ENCODE data around the gene HBE1. TPM values are rescaled to one million over a fixed set of nuclear protein-coding genes. Genes with fewer than 3 reads are reported as not detected.
"Not testable (repeated sequence)": the region's sequence is repeated elsewhere in the genome, so short reads cannot be mapped to it uniquely, and the experiment has no call there.

The HBE1 gene
- total RNA-seq, 1 experiment from 2014 or later: 32.7 TPM

DNA sequence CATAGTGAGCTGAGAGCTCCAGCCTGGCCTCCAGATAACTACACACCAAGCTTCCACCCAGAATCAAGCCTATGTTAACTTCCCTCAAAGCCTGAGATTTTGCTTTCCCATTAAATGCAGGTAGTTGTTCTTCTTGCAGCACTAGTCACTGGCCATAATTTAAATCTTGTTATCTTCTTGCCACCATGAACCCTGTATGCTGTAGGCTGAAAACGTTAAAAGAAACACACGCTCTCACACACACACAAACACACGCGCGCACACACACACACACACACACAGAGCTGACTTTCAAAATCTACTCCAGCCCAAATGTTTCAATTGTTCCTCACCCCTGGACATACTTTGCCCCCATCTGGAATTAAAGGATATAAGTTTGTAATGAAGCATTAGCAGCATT, 16.3 kb downstream of the HBE1 start:
- DNase-seq (ENCODE audit: low spot score): not testable (repeated sequence)

GRCh38 chr11:5252919-5253265, 16.9 kb downstream of the HBE1 start:
- no peak for DNase-seq (ENCODE audit: low spot score)

DNA sequence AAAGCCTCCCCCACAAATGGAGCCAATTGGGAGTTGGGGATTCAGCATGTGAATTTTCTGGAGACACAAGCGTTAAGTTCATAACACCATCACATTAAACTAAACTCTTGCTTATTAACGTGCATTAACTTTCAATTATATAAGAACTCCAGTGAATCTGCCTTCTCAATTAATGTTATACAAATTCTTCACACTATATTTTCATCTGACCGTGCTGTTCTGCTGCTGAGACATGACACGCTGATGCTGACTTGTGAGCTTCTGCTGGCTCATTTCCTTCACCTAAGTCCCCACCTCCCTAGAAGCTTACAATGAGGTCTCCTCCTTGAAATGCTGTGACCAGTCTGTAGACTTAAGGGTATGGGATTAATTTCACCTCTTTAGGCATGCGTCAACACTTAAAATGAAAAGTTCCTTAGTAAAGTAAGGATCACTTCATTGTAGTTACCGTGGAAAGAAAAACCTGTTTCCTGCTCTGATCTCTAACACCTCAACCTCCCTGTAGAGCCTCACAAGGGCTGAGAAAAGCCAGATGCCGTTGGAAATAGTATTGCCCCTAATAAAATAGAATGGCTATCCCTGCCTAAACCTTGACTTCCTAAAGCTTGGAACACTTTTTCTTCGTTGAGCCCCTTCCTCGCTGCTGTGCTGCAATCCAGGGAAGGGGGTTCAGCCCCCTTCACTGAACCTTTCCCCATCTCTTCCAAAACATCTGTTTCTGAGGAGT, 17.4 kb downstream of the HBE1 start:
- no peak for DNase-seq (ENCODE audit: low spot score)

DNA sequence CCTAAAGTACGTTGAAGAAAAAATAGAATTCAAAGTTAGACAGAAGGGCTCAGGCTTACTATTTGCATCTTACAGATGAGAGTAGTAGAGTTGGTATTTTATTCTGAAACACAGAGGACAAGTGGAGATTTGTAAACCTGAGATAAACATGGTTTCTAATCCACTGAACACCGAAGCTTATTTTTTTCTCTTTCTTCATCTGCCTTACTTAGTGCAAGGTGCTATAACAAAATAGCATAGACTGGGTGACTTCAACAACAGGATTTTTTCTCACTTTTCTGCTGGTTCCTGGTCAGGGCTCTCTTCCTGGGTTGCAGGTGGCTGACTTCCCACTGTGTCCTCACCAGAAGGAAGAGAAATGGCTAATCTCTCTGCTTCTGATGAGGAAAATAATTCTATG, 18.0 kb downstream of the HBE1 start:
- DNase-seq (ENCODE audit: low spot score): no peak

GRCh38 chr11:5250543-5251204, 19.1 kb downstream of the HBE1 start:
- DNase-seq (ENCODE audit: low spot score): no peak

- DNase-seq (ENCODE audit: low spot score): not testable (repeated sequence)
Observed at GRCh38 chr11:5249807-5250396, 19.8 kb downstream of the HBE1 start, which contains the start of gene HBG1. Gene HBG1 (minus strand): TSS chr11:5249857. CDS start chr11:5249804, 53 bp downstream.

GRCh38 chr11:5248498-5248897, 21.2 kb downstream of the HBE1 start:
- DNase-seq (ENCODE audit: low spot score): not testable (repeated sequence)

DNA sequence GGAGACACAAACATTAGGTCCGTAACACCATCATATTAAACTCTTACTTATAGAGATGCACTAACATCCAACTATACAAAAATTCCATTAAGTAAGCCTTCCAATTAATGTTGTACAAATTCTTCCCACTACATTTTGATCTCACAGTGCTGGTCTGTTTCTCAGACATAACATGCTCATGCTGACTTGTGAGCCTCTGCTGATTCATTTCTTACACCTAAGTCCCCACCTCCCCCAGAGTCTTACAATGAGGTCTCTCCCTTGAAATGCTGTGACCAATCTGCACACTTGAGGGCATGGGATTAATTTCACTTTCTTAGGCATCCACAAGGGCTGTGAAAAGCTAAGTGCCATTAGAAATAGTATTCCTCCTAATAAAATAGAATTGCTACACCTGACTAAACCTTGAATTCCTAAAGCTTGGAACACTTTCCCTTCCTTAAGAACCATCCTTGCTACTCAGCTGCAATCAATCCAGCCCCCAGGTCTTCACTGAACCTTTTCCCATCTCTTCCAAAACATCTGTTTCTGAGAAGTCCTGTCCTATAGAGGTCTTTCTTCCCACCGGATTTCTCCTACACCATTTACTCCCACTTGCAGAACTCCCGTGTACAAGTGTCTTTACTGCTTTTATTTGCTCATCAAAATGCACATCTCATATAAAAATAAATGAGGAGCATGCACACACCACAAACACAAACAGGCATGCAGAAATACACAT, 22.1 kb downstream of the HBE1 start:
- DNase-seq (ENCODE audit: low spot score): no peak

DNA sequence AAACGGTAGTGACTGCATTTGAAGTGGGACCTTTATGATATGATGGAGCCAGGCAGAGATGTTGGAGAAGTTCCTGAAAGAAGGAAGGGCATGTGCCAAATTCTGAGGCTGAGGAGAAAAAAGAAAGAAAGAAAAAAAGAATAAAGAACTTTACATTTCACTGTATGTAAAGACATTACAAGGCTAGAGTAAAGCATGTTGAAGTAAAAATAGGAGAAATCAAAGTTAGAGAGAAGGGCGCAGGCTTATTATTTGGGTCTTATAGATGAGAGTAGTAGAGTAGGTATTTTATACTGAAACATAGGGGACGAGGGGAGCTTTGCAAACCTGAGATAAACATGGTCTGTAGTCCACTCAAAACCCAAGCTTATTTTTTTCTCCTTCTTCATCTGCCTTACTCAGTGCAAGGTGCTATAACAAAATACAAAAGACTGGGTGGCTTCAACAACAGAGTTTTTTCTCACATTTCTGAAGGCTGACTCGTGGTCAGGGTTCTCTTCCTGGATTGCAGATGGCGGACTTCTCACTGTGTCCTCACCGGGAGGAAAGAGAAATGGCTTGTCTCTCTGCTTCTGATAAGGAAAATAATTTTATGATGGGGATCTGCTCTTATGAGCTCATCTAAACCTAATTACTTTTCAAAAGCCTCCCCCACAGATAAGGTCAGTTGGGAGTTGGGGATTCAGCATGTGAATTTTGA, 22.8 kb downstream of the HBE1 start:
- DNase-seq (ENCODE audit: low spot score): no peak

DNA sequence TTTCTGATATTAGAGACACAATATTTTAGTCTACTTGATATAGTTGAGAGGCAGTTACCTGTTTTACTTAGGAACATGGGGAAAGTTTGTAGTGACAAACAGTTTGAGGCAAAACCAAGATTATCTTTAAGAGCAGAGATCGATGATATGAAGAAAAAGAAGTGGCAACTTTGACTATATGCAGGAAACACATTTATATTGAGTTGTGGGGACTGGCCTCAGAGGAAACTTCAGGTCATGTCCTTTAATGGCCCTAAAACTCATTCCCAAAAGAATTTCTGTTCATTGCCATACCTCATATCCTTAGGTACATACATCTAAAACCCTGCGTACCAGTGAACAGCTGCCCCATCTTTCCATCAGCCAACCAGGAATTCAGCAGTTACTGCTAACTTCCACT, 24.6 kb downstream of the HBE1 start:
- DNase-seq (ENCODE audit: low spot score): no peak

GRCh38 chr11:5243816-5244180, 25.9 kb downstream of the HBE1 start:
- no peak for DNase-seq (ENCODE audit: low spot score)

GRCh38 chr11:5242933-5243815, 26.6 kb downstream of the HBE1 start:
- no peak for DNase-seq (ENCODE audit: low spot score)

DNA sequence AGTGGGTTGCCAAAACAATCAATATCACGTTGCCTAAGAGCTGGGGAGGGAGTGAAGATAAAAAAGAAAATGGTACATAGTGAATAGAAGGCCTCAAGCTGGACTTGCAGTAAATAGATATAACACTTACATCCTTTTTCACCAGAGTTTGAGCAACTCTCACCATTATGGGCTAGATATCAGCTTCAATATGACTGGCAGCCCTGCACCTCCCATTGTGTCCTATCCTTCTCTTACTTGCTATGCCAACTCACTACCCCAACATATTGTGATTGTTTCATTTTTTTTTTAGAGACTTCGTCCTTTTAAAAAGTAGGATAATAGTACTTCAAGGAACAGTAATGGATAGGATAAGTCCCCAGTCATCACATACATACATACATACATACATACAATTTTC, 27.5 kb downstream of the HBE1 start:
- DNase-seq (ENCODE audit: low spot score): no peak

- no peak for DNase-seq (ENCODE audit: low spot score)
Observed at GRCh38 chr11:5241458-5241857, 28.3 kb downstream of the HBE1 start.

GRCh38 chr11:5240458-5240857, 29.3 kb downstream of the HBE1 start:
- no peak for DNase-seq (ENCODE audit: low spot score)

GRCh38 chr11:5240056-5240455, 29.7 kb downstream of the HBE1 start:
- DNase-seq (ENCODE audit: low spot score): no peak

- no peak for DNase-seq (ENCODE audit: low spot score)
Observed at GRCh38 chr11:5239046-5239445, 30.7 kb downstream of the HBE1 start.

- DNase-seq (ENCODE audit: low spot score): no peak
Observed at GRCh38 chr11:5238486-5238885, 31.3 kb downstream of the HBE1 start.

DNA sequence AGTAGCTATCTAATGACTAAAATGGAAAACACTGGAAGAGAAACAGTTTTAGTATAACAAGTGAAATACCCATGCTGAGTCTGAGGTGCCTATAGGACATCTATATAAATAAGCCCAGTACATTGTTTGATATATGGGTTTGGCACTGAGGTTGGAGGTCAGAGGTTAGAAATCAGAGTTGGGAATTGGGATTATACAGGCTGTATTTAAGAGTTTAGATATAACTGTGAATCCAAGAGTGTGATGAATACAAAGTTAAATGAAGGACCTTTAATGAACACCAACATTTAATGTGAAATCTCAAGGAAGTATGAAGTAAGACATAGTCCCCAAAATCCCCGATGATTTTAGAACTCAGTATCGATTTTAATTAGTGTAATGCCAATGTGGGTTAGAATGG, 32.3 kb downstream of the HBE1 start:
- DNase-seq (ENCODE audit: low spot score): no peak

DNA sequence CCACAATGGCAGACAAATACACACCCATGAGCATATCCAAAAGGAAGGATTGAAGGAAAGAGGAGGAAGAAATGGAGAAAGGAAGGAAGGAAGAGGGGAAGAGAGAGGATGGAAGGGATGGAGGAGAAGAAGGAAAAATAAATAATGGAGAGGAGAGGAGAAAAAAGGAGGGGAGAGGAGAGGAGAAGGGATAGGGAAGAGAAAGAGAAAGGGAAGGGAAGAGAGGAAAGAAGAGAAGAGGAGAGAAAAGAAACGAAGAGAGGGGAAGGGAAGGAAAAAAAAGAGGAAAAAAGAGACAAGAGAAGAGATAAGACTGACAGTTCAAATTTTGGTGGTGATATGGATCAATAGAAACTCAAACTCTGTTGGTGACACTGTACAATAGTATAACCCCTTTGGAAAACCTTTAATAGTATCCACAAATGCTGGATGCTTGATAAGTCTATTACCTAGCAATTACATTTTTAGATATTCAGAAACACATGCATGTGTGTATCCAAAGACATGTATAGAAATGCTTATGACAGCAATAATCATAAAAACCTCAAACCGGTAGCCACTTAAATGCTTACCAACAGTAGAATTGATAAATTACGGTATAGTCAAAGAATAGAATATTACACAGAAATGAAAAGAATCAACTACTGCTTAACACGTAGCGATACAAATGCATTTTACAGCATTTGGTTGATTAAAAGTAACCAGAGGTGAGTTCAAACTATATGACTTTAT, 34.2 kb downstream of the HBE1 start:
- DNase-seq (ENCODE audit: low spot score): no peak

Measured in H4 (cell line).